DMS153 (cell line): ENCODE measurements around the gene ELOVL2.
"Not testable (repeated sequence)": the region's sequence is repeated elsewhere in the genome, so short reads cannot be mapped to it uniquely, and the experiment has no call there.

ENCODE experiments used
- DNase-seq: peaks from one replicate; lab custom pipeline; 2025; lab: John Stamatoyannopoulos, UW

The ELOVL2 gene, protein sequence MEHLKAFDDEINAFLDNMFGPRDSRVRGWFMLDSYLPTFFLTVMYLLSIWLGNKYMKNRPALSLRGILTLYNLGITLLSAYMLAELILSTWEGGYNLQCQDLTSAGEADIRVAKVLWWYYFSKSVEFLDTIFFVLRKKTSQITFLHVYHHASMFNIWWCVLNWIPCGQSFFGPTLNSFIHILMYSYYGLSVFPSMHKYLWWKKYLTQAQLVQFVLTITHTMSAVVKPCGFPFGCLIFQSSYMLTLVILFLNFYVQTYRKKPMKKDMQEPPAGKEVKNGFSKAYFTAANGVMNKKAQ

DNA sequence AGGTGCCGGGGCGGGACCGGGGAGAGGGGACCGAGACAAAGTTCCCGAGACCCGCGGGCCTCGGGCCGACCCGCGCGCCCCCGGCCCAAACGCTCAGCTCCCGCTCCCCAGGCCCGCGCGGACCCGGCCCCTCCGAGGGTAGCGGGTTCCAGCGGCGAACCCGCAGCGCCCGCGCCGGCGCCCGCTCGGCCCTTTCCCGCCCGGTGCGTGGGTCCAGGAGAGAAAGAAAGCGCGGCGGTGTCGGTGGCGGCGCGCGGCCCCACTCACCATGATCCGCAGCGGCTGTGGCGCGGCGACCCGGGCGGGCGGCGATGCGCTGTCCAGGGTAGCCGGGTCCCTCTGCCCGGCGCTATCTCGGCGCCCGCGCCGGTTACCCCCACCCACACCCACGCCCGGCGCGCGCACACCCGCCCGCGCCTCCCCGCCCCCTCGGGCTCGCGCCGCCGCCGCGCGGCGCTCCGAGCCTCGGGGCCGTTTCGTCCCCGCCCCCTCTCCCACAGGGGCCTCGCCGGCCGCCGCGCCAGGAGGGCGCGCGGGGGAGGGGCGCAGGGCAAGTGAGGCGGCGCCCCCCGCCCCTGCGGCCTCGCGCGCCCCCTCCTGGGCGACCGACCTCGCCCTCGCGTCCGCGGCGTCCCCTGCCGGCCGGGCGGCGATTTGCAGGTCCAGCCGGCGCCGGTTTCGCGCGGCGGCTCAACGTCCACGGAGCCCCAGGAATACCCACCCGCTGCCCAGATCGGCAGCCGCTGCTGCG is at the start of gene ELOVL2:
Gene ELOVL2, minus strand, starts transcription at position 345 of the 751 bp plus-strand sequence. Its CDS starts 75 bp downstream, at position 270.
- DNase-seq: no peak

DNA sequence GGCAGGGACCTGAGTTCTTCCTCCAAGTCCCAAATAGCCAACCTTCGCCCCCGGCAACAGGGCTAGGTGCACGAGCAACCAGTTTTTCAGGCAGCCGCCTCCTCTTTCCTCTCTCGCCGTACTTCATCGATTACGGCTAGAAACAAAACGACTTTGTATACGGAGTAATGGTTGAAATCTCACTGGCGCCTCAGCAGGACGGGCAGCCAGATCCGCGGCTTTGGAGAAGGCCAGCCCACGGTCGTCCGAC is 49.2 kb upstream of the ELOVL2 start:
- DNase-seq: no peak

DNA sequence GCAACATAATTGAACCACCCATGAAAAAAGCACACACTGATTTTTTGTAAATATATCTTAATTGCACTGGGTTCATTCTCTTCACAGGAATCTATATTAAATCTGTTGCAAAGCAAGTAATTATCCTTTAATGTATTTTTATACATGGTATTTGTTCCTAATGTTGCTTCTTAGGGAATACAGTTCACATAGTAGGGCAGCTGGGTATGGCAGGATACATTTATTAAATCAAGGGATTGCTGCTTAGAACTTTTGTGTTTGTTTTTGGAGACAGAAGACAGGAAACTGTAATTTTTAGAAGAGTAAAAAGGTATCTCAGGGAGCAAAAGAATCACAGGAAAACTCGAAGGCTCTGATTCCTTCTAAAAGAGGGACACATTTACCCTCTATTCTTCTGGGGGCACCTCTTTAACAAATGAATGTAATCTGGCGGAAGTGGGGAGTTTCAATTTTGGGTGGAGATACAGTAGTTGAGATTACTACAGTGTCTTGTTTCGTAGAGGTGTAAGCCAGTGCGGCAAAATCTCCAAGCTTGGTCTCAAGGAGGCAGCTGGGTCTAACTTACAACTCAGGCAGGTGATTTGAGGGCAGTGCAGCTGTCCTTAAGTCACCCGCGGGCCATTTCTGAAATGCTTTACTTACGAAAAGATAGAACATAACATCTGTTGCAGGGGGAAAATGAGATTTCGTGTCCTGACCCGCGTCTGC is 48.7 kb upstream of the ELOVL2 start:
- no peak for DNase-seq

DNA sequence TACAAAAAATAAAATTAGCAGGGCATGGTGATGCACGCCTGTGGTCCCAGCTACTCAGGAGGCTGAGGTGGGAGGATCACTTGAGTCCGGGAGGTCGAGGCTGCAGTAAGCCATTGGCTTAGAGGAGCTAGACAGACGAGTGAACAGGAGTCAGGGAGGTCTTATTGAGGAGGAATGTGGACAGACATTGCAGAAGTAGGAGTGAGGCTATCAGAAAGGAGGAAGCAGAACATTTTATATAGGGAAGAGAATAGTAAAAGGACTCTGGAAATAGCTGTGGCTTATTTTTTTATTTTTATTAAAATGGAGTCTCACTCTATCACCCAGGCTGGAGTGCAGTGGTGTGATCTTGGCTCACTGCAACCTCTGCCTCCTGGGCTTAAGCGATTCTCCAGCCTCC is 47.0 kb upstream of the ELOVL2 start:
- not testable (repeated sequence) for DNase-seq

DNA sequence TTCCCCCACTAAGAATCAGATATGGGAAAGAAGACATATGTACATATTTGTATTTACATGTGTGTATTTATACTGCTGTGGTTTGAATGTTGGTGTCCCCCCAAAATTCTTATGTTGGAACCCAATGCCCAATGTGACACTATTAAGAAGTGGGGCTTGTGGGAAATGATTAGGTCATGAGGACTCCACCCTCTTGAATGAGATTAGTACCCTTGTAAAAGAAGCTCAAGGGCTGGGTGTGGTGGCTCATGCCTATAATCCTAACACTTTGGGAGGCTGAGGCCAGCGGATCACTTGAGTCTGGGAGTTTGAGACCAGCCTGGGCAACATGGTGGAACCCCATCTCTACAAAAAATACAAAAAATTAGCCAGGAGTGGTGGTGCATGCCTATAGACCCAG is 45.6 kb upstream of the ELOVL2 start:
- no peak for DNase-seq

DNA sequence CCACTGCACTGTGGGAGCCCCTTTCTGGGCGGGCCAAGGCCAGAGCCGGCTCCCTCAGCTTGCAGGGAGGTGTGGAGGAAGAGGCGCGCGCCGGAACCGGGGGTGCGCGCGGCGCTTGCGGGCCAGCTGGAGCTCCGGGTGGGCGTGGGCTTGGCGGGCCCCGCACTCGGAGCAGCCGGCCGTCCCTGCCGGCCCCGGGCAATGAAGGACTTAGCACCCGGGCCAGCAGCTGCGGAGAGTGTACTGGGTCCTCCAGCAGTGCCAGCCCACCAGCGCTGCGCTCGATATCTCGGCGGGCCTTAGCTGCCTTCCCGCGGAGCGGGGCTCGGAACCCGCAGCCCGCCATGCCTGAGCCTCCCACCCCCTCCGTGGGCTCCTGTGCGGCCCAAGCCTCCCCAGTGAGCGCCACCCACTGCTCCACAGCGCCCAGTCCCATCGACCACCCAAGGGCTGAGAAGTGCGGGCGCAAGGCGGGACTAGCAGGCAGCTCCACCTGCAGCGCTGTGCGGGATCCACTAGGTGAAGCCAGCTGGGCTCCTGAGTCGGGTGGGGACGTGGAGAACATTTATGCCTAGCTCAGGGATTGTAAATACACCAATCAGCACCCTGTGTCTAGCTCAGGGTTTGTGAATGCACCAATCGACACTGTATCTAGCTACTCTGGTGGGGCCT is 43.2 kb upstream of the ELOVL2 start:
- not testable (repeated sequence) for DNase-seq

DNA sequence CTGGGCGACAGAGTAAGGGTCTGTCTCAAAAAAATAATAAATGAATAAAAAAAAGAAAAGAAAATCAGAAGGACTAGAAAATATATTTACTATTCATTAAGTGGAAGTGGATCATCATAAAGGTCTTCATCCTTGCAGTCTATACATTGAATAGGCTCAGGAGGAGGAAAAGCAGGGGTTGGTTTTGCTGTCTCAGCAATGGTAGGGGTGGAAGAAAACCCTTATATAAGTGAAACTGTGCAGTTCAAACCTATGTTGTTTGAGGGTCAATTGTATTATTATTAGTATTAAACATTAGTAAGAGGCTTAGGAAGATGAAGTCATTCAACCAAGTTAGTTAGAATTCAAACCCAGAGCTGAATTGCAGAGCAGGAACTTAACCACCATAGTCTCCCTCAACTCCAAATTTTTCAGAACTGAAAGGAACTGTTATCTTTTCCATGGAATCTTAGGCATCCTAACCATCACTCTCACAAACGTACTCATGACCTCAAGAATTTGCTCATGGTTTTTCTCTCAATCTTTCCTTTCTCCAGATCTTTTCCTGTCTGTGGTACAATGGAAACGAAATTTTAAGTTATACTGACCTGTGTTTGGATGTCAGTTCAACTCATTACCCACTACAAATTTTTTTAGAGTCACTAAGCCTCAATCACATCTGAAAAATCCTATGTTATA is 41.8 kb upstream of the ELOVL2 start:
- DNase-seq: no peak

DNA sequence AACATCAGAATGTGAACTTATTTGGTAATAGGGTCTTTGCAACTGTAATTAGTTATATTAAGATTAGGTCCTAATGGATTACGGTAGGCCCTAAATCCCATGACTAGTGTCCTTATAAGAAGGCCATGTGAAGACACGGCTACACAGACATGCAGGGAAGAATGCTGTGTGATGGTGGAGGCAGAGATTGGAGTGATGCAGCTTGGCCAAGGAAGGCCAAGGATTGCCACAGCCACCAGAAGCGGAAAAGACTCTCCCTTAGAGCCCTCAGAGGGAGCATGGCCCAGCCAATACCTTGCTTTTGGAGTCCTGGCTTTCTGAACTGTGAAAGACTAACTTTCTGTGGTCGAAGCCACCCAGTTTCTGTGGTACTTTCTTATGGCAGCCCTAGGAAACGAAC is 39.9 kb upstream of the ELOVL2 start:
- no peak for DNase-seq

DNA sequence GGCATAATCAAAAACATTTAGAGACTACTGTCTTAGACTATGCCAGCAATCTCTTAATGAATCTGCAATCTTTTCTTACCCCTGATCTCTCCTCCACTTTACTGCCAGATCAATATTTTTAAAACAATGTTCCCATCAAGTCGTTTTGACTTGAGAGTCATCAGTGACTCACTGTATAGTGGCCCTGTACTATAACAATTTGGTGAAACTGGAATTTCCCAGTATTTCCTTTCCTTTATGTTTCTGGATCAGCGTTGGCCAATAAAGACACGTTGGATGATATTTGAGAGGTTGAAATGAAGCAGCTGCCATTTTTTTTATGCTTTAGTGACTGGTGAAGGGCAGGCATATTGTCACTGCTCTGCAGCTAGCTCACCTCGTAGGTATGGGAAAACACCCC is 39.4 kb upstream of the ELOVL2 start:
- no peak for DNase-seq

DNA sequence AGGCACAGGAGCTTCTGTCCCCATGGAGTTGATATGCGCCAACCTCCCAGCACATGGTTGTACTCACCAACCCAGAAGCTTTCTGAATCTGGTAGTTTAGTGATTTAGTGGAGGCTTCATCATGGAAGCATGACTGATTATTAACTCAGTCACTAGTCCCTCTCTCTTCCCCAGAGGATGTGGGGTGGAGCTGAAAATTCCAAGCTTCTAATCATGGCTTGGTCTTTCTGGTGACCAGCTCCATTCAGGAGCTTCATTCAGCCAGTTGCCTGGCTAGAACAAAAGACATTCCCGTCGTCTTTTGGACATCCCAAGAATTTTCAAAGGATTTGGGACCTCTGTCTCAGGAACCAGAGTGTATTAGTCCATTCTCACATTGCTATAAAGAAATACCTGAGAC is 36.2 kb upstream of the ELOVL2 start:
- DNase-seq: no peak

DNA sequence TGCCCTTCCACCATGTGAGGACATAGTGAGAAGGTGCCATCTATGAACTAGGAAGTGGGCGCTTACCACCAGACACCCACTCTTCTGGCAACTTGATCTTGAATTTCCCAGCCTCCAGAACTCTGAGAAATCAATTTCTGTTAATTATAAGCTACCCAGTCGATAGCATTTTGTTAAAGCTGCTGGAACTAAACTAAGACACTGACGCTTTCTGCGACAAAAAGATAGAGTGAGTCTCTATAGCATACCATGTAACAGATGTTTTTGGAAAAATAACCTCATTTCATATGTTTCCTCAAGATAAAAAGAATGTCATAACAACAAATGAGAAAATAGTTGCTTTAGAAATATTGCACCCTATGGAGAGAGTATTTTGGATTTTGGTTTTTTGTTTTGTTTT is 34.2 kb upstream of the ELOVL2 start:
- DNase-seq: no peak

DNA sequence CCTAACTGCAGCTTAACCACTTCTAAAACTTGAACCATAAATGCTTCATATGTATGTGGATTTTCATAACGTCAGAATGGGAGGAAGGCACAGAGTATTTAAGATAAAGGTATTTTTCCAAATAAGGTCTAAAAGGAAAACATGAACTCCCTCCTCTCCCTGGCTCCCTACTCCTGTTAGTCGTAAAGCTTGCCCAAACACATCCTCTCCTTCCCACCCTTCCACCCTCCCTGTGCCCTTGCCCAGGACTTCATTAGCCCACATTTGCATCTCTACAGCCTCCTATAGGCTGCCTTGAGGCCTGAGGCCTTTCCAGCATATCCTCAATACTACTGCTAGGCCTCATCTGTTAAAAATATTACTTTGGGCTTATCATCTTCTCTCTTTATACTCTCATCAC is 32.4 kb upstream of the ELOVL2 start:
- DNase-seq: no peak

DNA sequence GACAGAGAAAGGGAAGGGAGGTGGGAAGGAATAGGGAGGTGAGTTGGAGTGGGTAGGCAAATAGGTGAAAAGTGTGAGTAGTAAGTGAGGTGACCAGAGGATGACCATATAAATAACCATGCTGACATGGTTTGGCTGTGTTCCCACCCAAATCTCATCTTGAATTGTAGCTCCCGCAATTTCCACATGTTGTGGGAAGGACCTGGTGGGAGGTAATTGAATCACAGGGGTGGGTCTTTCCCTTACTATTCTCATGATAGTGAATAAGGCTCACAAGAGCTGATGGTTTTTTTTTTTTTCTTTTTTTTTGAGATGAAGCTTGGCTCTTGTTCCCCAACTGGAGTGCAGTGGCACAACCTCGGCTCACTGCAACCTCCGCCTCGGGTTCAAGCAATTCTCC is 28.0 kb upstream of the ELOVL2 start:
- DNase-seq: no peak

DNA sequence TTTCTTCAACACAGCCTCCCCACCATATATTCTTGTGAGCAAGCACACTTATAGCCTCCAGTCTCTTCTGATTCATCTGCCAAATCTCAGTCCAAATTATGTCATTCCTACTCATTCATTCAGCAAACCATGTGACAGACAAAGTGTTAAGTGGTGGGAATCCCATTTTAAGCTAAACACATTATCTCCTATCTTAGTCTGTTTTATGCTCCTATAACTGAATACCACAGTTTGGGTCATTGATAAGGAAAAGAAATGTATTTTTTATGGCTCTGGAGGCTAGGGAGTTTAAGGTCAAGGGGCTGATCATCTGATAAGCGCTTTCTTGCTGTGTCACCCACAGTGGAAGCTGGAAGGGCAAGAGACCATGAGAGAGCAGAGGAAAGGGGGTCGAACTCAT is 25.7 kb upstream of the ELOVL2 start:
- no peak for DNase-seq

DNA sequence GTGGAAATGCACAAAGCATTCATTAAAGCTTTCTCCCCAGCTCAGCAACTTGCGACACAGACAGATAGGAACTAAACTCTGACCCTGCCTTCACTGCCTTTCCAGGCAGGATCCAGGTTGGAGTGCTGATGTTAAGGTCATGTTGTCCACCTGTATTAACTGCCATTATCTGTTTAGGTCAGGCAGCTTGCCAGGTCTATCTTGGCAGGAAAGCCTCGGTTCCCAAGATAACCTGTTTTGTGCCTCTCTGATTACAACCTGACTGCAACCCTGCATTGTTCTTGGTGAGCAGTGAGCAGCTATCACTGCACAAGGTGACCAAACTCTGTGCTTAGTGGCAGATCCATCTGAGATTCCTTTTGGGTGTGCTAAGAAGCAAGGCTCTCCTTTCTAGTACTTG is 23.2 kb upstream of the ELOVL2 start:
- peak; percentile 36 for DNase-seq

DNA sequence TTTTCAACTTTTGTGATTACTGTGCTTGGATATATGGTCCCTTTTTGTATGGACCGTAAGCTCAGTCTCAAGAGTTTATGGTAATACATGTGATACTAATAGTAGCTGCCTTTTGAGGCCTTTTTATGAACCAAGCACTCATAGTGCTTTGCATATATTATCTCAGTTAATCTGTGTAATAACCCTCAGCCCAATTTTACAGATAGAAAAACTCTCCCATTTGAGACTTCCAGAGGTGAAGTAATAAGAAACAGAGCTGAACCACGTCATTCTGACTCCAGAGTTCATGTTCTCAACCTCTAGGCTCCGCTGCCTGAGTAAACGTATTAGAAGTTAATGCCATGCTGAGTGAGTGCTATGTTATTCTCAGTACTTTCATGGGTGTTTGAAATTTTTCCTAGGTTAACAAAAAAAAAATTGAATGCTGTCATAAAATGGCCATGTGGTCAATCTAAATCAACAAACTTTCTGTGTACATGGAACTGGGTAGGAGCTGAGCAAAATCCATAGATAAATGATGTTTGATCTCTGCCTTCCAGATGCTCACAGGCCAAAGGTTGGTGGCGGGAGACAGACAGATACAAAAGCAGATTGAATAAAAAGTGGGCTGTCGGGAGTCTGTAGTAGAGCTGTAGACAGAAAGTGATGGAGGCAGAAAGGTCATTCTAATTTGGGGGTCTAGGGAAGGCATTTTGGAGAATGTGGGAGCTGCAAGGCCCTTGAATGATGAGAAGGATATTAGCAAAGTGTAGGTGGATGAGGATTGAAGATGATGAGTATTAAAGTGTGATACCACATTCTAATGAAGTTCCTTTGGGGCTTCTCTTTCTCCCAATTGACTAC is 22.6 kb upstream of the ELOVL2 start:
- no peak for DNase-seq

DNA sequence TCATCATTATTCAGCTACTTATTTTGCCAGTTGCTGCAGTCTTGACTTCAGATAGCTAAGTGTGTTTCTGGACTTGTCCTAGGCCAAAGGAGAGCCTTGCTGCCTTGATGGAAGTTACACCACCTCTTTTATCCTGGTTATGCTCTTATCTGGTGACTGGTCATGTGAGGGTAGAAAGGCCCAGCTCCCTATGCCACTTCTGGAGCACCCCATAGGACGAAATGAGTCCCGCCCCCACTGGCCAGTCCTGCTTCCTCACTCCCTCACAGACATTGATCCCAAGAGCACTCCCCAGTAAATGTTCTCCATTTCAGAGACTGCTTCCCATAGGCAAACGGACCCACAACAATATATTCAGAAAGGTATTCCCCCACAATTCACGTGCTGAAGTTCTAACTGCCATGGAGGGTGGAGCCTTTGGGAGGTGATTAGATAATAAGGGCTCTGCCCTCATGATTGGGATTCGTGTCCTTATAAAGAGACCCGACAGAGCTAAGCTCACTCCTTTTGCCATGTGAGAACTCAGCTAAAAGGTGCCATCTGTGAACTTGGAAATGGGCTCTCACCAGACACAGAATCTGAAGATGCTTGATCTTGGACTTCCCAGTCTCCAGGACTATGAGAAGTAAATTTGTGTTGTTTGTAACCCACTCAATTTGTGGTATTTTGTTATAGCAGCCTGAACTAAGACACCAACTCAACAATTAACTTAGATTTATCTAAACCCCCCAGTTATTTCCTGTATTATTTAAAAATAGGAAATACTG is 21.5 kb upstream of the ELOVL2 start:
- DNase-seq: no peak

DNA sequence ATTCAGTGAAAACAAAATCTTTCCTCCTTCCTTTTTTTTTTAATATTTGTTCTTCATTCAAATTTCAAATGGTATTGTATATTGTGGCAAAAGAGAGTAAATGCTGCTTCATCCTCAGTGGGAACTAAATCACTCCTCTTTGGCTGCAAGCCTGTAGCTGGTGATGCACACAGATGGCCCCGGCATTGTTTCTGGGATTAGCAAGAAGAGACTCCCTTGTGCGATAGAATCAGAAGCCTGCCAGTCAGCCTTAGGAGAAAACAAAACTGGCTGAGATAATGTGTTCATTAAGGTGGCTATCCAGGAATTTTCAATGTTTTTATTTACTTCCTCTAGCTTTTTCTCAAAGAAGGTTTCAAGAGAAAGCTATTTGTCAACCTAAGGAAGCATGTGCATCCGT is 20.7 kb upstream of the ELOVL2 start:
- no peak for DNase-seq

DNA sequence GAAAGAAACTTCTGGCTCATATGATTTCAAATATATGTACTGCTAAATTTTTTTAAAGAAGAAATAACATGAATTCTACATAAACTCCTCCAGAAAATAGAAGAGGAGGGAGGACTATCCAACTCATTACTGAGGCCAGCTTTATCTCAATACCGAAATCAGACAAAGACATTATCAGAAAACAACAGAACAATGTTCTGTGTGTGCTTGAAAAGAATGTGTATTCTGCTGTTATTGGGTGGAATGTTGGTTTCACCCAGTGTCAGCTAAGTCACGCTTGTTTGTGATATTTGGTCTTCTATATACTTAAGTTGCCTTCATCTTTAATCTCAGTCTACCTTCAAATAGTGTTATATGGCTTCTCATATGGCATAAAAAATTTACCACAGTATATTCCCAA is 18.6 kb upstream of the ELOVL2 start:
- DNase-seq: no peak

DNA sequence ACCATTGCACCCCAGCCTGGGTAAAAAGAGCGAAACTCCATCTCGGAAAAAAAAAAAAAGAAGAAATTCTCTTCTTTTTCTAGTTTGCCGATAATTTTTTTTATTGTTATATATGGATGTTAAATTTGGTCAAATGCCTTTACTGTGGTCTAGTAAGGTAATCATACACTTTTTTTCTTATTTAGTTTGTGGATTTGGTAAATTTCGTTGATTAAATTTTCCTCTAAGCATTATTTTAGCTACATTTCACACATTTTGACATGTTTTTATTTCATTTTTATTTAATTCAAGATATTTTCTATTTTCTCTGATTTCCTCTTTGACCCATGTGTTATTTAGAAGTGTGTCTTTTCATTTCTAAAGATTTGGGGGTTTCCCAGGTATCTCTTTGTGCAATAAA is 18.0 kb upstream of the ELOVL2 start:
- DNase-seq: no peak

DNA sequence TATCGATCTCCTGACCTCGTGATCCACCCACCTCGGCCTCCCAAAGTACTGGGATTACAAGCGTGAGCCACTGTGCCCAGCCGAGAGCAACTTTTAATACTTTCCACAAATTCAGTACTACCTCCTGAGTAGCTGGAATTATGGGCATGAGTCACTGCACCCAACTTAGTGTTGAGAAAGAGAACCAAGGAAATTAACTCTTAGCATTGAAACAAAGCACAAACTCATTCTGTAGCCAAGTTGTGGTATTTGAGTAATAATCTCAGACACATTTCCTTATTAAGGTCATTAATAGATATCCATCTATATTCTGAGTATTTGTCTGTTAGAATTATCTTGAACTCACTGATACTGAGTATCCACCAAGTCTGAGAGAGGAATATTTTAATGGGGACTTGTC is 14.3 kb upstream of the ELOVL2 start:
- DNase-seq: no peak
